Measurements from ENCODE around the gene SLC19A1.

SLC19A1 gene

DNA sequence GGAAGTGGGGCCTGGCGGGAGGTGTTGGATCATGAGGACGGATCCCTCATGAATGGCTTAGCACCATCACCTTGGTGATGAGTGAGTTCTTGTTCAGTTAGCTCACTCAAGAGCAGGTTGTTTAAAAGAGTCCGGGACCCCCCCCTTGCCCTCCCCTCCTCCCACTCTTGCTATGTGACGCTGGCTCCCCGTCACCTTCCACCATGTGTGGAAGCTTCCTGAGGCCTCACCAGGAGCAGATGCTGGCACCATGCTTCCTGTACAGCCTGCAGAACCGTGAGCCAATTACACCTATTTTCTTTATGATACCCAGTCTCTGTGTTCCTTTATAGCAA, 3.0 kb upstream of the SLC19A1 start:
- no peak for DNase-seq (ENCODE audit: low spot score)

- DNase-seq (ENCODE audit: low spot score) = no peak
These were observed 2.4 kb upstream of the SLC19A1 start for GRCh38 chr21:45544449-45545235.

GRCh38 chr21:45543710-45544448, 1.6 kb upstream of the SLC19A1 start:
- no peak for DNase-seq (ENCODE audit: low spot score)

GRCh38 chr21:45543371-45543709, 1.1 kb upstream of the SLC19A1 start:
- DNase-seq (ENCODE audit: low spot score) = no peak

GRCh38 chr21:45542667-45543370, 579 bp upstream of the SLC19A1 start:
- no peak for DNase-seq (ENCODE audit: low spot score)

DNA sequence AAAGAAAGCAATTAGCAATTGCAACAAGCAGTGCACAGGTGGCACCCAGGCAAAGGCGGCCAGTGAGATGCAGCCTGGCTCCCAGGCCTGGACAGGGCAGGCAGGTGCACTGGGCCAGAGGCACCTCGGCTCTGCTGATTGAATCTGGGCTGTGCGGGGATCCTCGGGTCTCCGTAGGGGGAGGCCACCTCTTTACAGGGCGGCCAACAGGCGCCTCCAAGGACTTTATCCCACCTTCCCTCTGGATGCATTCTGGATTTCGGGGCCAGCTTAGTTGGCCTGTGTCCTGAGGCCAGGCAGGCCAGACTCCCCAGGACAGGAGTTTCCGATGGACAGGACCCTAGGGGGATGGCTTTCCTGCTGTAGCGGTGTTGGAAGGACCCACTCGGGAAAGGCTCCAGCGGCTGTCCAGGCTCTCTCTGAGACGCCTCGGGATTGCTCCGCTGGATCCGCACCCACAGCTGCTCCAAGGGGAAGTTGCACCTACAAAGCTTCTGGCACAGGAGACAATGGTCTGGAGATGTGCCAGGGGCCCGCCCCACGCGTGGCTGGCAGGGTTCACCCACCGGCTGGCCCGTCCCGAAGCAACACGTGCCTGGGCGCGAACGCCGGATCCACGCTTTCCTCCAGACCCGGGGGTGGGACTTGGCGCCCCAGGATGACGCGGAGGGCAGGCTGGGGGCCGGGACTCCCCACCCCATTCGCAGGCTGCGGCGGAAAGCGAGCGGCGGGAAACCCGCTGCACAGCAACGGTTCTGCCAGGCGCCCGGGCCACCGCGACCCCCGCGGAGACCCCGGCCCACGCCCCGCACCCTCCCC, 810 bp downstream of the SLC19A1 start:
- peak; percentile 14 for DNase-seq (ENCODE audit: low spot score)

GRCh38 chr21:45540601-45540970, 1.7 kb downstream of the SLC19A1 start:
- DNase-seq (ENCODE audit: low spot score) = no peak

DNA sequence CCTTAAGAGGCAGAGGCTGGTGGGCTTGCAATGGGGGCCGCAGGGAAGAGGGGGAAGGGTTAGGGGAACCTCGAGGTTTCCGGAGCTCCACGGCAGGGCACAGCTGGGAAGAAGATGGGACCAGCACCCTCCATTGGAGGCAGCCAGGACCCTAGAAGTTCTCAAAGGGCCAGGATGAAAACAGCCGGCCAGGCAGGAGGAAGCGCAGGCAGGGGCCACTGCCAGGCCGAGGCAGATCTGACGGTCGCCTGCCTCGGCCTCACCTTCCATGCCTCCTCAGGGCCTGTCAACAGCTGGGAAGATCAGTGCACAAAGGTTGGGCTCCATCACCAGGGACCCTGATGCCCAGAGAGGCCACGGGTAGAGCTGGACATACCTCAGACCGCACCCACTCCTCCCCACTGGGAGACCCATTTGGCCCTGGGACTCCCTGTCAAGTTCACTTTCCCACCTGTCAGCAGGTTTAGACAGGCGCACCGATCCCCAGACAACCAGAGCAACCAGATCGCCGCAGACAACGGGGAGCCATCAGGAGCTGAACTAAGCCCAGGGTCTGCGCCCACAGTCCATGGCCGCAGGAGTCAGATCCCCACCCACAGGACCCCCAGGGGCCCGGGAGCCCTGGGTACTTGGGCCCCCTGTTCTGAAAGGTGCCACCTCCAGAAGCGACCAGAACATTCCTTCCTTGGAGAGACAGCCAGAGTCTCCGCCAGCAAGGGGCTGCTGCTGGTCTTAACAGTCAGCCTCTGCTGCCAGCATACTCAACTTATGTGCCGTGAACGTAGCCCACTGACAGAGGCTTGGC, 2.2 kb downstream of the SLC19A1 start:
- DNase-seq (ENCODE audit: low spot score) = no peak

GRCh38 chr21:45539046-45539795, 3.0 kb downstream of the SLC19A1 start:
- no peak for DNase-seq (ENCODE audit: low spot score)

DNA sequence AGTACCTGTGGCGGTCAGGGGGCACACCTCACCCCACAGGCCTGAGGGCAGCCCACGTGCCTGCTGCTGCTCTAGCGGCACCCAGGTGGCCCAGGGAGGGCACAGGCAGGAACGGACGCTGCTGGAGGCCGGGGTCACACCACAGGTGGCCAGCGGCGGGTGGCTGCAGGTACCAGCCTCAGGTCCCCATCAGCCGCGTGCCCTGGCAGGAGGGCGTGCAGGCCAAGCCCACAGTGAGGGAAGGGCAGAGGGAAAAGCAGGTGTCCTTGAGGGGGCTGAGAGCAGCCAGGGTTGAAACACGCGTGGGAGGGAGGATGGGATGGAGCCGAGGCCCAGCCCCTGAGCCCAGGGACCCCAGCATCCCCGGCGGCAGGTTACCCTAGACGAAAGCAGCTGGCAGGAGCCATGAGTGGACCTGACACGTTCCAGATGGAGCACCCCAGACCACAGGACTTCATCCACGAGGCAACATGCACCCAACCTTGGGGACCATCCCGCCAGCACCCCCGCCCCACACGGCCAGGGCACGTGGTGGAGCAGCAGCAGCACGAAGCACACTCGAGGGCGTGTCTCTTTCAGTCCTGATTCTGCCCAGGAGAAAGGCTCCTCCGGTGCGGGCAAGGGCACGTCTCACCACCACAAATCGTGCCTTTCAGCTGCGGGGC, 3.7 kb downstream of the SLC19A1 start:
- DNase-seq (ENCODE audit: low spot score) = no peak

DNA sequence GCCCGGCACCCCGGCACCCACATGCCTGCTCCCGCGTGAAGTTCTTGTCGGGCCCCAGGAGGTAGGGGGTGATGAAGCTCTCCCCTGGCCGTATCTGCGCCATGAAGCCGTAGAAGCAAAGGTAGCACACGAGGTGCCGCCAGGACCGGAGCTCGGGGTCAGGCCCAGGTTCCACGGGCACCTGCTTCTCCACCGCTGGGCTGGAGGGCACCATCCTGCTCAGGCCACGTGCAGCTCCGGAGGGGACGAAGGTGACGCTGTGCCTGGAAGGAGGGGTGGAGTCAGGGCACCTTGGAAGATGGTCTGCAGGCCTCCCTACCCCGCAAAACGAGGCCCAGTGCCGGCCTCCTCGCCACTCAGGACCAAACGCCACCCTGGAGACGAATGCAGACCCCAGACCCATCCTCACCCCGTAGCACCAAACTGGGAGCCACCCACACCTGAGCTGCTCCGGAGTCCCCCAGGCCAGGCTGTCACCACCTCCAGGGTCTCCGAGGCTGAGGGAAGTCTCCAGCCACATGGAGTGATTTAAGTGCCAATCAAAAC, 4.4 kb downstream of the SLC19A1 start:
- DNase-seq (ENCODE audit: low spot score) = no peak

DNA sequence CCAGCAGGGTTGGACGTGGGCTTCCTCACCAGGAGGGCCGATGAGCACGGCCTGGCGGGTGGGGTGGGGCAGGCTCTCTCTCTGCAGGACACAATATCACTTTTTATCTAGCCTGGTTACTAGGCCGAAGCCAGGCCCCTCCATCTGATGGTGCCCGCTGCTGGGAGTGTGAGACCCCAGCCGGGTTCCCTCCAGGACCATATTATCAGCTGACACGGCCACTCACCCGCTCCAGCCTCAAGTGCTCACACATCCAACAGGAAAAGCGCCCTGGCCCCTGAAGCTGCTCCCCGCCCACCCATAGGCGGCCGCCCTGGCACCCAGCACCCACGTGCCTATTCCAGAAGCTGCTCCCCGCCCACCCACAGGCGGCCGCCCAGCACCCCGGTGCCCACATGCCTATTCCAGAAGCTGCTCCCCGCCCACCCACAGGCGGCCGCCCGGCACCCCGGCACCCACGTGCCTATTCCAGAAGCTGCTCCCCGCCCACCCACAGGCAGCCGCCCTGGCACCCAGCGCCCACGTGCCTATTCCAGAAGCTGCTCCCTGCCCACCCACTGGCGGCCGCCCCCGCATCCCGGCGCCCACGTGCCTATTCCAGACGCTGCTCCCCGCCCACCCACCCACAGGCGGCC, 5.0 kb downstream of the SLC19A1 start:
- no peak for DNase-seq (ENCODE audit: low spot score)

DNA sequence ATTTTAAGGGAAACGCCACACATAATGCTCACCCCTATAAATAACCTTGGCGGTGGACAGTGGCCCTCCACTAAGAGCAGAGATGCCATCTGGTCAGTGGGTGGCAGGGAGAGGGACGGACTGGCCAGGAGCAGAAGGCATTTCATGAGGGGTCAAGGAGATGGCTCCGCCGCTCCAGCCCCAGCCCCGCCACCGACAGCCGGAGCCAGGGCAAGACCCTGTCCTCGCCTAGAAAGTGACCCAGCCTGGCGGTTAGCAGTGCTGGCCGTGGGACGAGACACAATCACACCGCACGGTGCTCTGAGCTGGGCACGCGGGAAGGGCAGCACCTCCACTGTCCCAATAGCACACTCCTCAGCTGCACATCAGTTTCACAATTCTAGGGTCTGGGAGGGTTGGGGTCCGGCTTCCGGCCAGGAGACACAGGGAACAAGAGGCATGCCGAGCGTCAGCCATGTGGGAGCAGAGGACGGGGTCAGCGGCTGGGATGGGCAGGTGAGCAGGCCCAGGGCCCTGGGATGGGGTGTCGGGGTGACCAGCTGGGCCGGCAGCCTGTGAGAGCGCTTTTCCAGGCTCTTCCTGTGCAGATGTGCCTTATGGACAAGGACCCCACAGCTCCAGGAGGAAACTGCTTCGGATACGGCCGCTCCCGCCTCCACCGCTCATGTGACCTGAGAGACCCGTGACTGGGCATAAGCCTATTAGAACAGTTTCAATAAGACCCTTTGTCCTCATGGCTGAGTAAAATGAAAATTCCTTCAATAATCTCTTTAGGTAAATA, 5.7 kb downstream of the SLC19A1 start:
- peak; percentile 87 for DNase-seq (ENCODE audit: low spot score)

GRCh38 chr21:45535341-45536081, 6.7 kb downstream of the SLC19A1 start:
- DNase-seq (ENCODE audit: low spot score) = no peak

DNA sequence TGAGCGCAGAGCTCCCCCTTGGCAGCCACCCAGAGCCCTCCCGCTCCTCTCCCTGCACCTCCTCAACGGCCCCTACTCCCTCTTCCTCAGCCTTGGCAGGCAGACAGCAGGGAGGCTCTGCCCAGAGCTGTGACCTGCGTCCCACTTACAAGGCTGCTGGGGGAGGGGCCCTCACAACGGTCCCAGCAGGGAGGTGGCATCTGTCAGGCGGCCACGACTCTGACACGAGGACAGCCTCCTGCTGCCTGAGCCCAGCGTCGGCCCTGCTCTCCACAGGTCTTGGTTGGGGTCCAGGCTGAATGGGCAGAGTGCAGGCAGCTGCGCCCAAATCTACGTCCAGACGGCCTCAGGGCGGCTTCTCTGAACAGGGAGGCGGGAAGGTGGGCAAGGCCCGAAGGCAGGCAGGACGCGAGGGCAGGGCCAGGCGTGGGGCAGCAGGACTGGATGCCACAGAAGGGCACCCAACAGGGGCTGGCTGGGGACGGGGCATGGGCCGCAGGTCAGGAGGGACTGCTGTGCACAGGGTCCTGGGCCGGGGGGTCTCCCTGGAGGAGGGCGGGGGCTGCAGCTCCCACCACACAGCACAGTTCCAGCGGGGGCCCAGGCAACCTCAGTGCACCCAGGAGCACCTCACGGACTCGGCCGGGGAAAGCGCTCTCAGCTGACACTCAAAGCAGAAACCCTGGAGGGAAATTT, 7.5 kb downstream of the SLC19A1 start:
- no peak for DNase-seq (ENCODE audit: low spot score)

DNA sequence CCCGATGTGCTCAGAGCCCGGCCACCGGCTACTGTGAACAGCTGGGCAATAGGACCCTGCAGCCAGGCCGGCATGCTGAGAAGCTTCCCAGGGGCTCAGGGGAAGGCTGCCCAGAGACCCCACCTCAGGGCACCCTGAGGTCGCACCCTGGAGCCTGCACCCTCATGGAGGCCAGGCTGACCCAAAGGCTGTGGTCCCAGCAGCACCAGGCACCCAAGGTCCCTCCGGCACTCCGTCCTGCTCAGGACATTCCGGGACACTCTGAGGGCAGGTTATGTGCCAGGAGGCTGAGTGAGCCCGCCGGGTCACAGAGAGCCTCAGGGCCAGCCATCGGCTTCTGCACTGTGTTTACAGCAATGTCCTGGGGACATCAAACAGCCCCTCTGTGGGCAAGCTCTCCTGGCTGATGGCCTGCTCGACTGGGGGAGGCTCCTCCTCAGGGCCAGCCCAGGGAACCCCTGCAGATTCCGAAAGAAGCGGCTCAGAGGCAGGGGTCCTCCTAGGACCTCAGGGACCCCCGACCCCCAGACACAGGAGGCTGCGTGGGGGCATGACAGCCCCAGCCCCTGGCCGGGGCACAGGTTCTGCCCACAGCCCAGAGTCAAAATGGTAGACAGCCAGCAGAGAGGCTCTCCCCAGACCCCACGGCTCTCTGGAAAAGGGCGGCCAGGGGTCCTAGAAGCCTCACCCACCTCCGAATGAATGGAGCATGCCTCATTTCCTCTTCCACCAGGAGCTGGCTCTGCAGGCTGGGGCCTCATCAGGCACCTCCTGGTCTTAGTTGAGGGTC, 8.2 kb downstream of the SLC19A1 start:
- no peak for DNase-seq (ENCODE audit: low spot score)

Measured in COLO829 (cell line).